ENCODE results near the gene KHDC3L.
"Not testable (repeated sequence)": the region's sequence is repeated elsewhere in the genome, so short reads cannot be mapped to it uniquely, and the experiment has no call there.

KHDC3L gene

GRCh38 chr6:73362869-73363536, 545 bp downstream of the KHDC3L start:
- Mint-ChIP-seq H3K27me3 (ENCODE audit: low read depth) (no peaks in the 10 kb centered on the region), H3K36me3 (ENCODE audit: low read depth) (no peaks in the 10 kb centered on the region), H3K27ac (no peak overlapping the region), H3K4me3 (no peak overlapping the region), H3K9me3 (no peaks in the 10 kb centered on the region), H3K4me1 (ENCODE audit: low read depth) (no peaks in the 10 kb centered on the region)

DNA sequence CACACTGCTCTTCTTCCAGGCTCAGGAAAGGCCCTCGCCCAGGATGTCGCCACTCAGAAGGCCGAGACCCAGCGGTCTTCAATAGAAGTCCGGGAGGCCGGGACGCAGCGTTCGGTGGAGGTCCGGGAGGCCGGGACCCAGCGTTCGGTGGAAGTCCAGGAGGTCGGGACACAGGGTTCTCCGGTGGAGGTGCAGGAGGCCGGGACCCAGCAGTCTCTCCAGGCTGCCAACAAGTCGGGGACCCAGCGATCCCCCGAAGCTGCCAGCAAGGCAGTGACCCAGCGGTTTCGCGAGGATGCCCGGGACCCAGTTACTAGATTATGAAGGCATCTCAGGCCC, 1.0 kb downstream of the KHDC3L start:
- Mint-ChIP-seq H3K27me3 (ENCODE audit: low read depth) (no peaks in the 10 kb centered on the region), H3K27ac (no peak overlapping the region), H3K9me3 (no peaks in the 10 kb centered on the region), H3K4me1 (ENCODE audit: low read depth) (no peaks in the 10 kb centered on the region), H3K36me3 (ENCODE audit: low read depth) (no peaks in the 10 kb centered on the region), H3K4me3 (no peak overlapping the region)

GRCh38 chr6:73364121-73364520, 1.7 kb downstream of the KHDC3L start:
- Mint-ChIP-seq H3K4me1 (ENCODE audit: low read depth) (no peaks in the 10 kb centered on the region), H3K36me3 (ENCODE audit: low read depth) (no peaks in the 10 kb centered on the region), H3K4me3 (no peak overlapping the region), H3K9me3 (no peaks in the 10 kb centered on the region), H3K27ac (no peak overlapping the region), H3K27me3 (ENCODE audit: low read depth) (no peaks in the 10 kb centered on the region)

DNA sequence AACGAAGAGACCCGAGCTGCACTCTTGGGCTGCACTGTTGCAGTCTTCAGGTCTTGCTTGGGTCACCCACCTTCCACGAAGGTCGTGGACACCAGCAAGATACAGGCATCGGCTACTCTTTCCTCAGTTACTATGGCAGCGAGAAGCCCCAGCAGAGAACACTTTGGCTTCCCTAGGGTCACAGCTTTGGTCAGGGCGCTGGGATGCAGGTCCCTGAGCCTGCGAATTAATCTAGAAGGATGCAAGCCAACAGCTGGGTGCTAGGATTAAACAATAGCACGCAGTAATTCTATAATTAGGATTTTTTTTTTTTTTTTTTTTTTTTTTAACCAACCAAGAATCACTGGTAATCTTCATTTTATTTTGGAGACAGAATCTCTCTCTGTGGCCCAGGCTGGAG, 2.1 kb downstream of the KHDC3L start:
- Mint-ChIP-seq H3K4me3 (no peak overlapping the region), H3K27me3 (ENCODE audit: low read depth) (no peaks in the 10 kb centered on the region), H3K4me1 (ENCODE audit: low read depth) (no peaks in the 10 kb centered on the region), H3K36me3 (ENCODE audit: low read depth) (no peaks in the 10 kb centered on the region), H3K9me3 (no peaks in the 10 kb centered on the region), H3K27ac (no peak overlapping the region)

DNA sequence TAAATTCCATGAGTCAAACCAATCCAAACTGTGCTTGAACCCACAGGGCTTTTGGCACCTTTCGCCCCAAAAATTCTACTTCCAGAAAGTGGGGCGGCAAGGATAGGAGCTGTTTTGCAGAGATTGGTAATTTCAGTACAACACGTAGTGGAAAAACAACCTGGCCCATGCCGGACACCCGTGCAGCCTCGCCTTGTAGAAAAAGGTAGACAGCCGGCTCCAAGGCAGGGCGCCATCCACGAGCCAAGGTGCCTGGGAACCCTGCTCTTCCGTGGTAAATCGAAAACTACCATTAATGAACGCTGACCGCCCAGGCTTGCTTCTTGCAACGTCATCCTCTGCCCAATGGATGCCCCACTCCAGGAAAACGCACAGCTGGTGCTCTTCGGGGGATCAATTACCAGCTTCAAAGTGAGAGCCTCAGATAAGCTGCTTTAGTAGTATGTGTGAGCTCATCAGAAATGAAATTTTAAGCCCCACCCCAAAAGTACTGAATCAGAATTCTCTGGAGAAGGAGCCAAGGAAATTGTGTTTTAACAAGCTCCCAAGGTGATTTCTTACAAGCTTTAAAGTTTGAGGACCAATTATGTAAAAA, 5.4 kb downstream of the KHDC3L start:
- Mint-ChIP-seq H3K4me3 (no peak overlapping the region), H3K4me1 (ENCODE audit: low read depth) (no peaks in the 10 kb centered on the region), H3K27me3 (ENCODE audit: low read depth) (no peaks in the 10 kb centered on the region), H3K9me3 (no peaks in the 10 kb centered on the region), H3K27ac (no peak overlapping the region), H3K36me3 (ENCODE audit: low read depth) (no peaks in the 10 kb centered on the region)

- Mint-ChIP-seq H3K36me3 (ENCODE audit: low read depth) (no peaks in the 10 kb centered on the region), H3K4me3 (no peak overlapping the region), H3K27me3 (ENCODE audit: low read depth) (no peaks in the 10 kb centered on the region), H3K9me3 (no peaks in the 10 kb centered on the region), H3K27ac (no peak overlapping the region), H3K4me1 (ENCODE audit: low read depth) (no peaks in the 10 kb centered on the region)
Measured at GRCh38 chr6:73368675-73369074, 6.2 kb downstream of the KHDC3L start.

- no peaks in the 10 kb centered on the region for H3K36me3 Mint-ChIP-seq (ENCODE audit: low read depth)
- no peak overlapping the region for H3K27ac Mint-ChIP-seq
- no peaks in the 10 kb centered on the region for H3K27me3 Mint-ChIP-seq (ENCODE audit: low read depth)
- H3K4me1 Mint-ChIP-seq (ENCODE audit: low read depth): no peaks in the 10 kb centered on the region
- no peaks in the 10 kb centered on the region for H3K9me3 Mint-ChIP-seq
- H3K4me3 Mint-ChIP-seq: no peak overlapping the region
Measured at GRCh38 chr6:73369157-73369556, 6.7 kb downstream of the KHDC3L start.

DNA sequence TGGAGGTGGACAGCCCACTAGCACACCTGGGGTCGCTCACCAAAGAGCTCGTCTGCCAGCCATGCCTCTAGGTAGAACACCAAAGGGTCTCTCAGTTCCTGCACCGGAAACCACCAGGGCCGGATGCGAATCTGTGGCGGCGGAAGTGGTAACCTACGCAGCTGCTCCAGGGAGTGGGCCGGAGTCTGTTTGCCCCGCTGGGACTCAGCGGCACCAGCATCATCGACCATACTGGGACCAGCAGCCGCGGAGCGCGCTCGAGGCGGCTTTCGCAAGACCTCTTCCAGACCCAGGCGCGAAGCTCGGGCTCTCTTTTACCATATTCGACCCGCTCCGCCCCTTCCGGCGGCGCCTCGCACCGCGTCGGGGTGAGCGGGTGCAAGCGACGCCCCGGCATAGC, 7.1 kb downstream of the KHDC3L start, which contains the start of gene OOEP:
Gene OOEP (minus strand): TSS at position 335 of the 400 bp plus-strand sequence. CDS start 105 bp downstream, at position 230.
- no peaks in the 10 kb centered on the region for H3K4me1 Mint-ChIP-seq (ENCODE audit: low read depth)
- no peaks in the 10 kb centered on the region for H3K36me3 Mint-ChIP-seq (ENCODE audit: low read depth)
- no peaks in the 10 kb centered on the region for H3K9me3 Mint-ChIP-seq
- H3K27me3 Mint-ChIP-seq (ENCODE audit: low read depth): no peaks in the 10 kb centered on the region
- H3K27ac Mint-ChIP-seq: no peak within 1 kb of the TSS
- H3K4me3 Mint-ChIP-seq: no peak within 1 kb of the TSS

GRCh38 chr6:73371984-73372383, 9.5 kb downstream of the KHDC3L start:
- Mint-ChIP-seq H3K27me3 (ENCODE audit: low read depth) (no peaks in the 10 kb centered on the region), H3K9me3 (no peaks in the 10 kb centered on the region), H3K36me3 (ENCODE audit: low read depth) (no peaks in the 10 kb centered on the region), H3K4me1 (ENCODE audit: low read depth) (no peaks in the 10 kb centered on the region), H3K27ac (no peak overlapping the region), H3K4me3 (no peak overlapping the region)

- Mint-ChIP-seq H3K36me3 (ENCODE audit: low read depth) (no peaks in the 10 kb centered on the region), H3K9me3 (no peaks in the 10 kb centered on the region), H3K27me3 (ENCODE audit: low read depth) (no peaks in the 10 kb centered on the region), H3K4me1 (ENCODE audit: low read depth) (no peaks in the 10 kb centered on the region), H3K4me3 (no peak overlapping the region), H3K27ac (no peak overlapping the region)
Measured at GRCh38 chr6:73372516-73372915, 10.1 kb downstream of the KHDC3L start.

GRCh38 chr6:73375216-73375615, 12.8 kb downstream of the KHDC3L start:
- no peaks in the 10 kb centered on the region for H3K9me3 Mint-ChIP-seq
- no peaks in the 10 kb centered on the region for H3K4me1 Mint-ChIP-seq (ENCODE audit: low read depth)
- no peak overlapping the region for H3K4me3 Mint-ChIP-seq
- H3K27me3 Mint-ChIP-seq (ENCODE audit: low read depth): no peaks in the 10 kb centered on the region
- H3K36me3 Mint-ChIP-seq (ENCODE audit: low read depth): no peaks in the 10 kb centered on the region
- H3K27ac Mint-ChIP-seq: no peak overlapping the region

DNA sequence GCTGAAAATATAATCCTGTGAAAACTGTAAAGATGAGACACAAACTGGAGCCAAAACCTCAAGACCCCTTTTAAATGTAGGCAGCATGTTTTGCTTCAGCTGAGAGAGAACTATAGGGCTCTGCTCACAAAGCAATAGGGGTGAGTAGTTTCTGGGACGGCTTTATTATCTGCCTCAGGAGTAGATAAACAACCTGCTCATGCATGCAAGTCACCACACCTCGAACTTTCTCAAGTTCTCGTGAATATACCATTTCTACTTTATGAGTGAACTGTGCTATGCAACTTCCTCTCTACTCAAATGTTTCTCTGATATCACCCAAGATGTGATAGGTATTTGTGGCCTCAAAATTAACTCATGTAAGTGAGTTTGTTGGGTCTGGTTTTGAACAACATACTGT, 14.8 kb downstream of the KHDC3L start:
- Mint-ChIP-seq H3K9me3 (no peaks in the 10 kb centered on the region), H3K4me3 (no peak overlapping the region), H3K36me3 (ENCODE audit: low read depth) (no peaks in the 10 kb centered on the region), H3K27me3 (ENCODE audit: low read depth) (no peaks in the 10 kb centered on the region), H3K4me1 (ENCODE audit: low read depth) (no peaks in the 10 kb centered on the region), H3K27ac (no peak overlapping the region)

GRCh38 chr6:73381531-73381930, 19.1 kb downstream of the KHDC3L start:
- H3K9me3 Mint-ChIP-seq; H3K27ac Mint-ChIP-seq; H3K4me1 Mint-ChIP-seq (ENCODE audit: low read depth); H3K4me3 Mint-ChIP-seq; H3K27me3 Mint-ChIP-seq (ENCODE audit: low read depth); H3K36me3 Mint-ChIP-seq (ENCODE audit: low read depth): not testable (repeated sequence)

GRCh38 chr6:73382462-73383113, 20.1 kb downstream of the KHDC3L start:
- H3K36me3 Mint-ChIP-seq (ENCODE audit: low read depth): no peaks in the 10 kb centered on the region
- no peaks in the 10 kb centered on the region for H3K27me3 Mint-ChIP-seq (ENCODE audit: low read depth)
- H3K4me3 Mint-ChIP-seq: no peak overlapping the region
- peaks cover 1% of the 10 kb centered on the region for H3K4me1 Mint-ChIP-seq (ENCODE audit: low read depth)
- H3K9me3 Mint-ChIP-seq: no peaks in the 10 kb centered on the region
- no peak overlapping the region for H3K27ac Mint-ChIP-seq

DNA sequence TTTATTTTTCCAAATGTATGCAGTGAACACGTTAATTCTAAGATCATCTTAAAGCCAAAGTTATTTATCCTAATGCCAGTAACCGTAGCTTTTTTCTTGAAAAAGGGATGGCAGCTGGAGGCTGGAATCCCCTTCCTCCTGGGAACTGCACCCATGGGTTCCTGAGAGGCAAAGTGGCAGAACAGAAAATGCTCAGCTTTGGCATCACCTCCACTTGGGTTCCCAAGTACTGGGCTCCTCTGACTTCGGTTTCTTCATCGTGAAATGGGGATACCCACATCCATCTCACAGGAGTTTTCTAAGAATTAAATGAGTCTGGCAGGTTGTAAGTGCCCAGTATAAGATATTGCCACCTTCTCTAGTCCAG, 26.0 kb downstream of the KHDC3L start:
- H3K36me3 Mint-ChIP-seq (ENCODE audit: low read depth): peaks cover 4% of the 10 kb centered on the region
- H3K27ac Mint-ChIP-seq: peak overlapping the region; percentile 79
- H3K9me3 Mint-ChIP-seq: no peaks in the 10 kb centered on the region
- no peaks in the 10 kb centered on the region for H3K27me3 Mint-ChIP-seq (ENCODE audit: low read depth)
- peaks cover 33% of the 10 kb centered on the region for H3K4me1 Mint-ChIP-seq (ENCODE audit: low read depth)
- peak overlapping the region; percentile 80 for H3K4me3 Mint-ChIP-seq
